Adipocyte (in vitro differentiated cells): ENCODE data around the gene CADPS2.

Experiments
- DNase-seq: peaks from one replicate; pipeline ENCODE4 v3.0.0-alpha.2; 2015; ENCODE audit warnings: low read depth
- H3K27me3 ChIP-seq: replicated peaks from 2 replicates; pipeline ENCODE4 v1.7.0; 2013; ENCODE audit warnings: mild to moderate bottlenecking, low read length, moderate library complexity; ENCODE audit not compliant: control insufficient read depth, insufficient read depth
- H3K36me3 ChIP-seq: 2 replicates; pipeline ENCODE4 v1.7.0; 2013; ENCODE audit warnings: low read length, mild to moderate bottlenecking, moderate library complexity; ENCODE audit not compliant: control insufficient read depth, insufficient read depth, severe bottlenecking
- H3K4me1 ChIP-seq: 2 replicates; pipeline ENCODE4 v1.7.0; 2013; ENCODE audit warnings: mild to moderate bottlenecking, low read length, moderate library complexity; ENCODE audit not compliant: control insufficient read depth, insufficient read depth
- H3K4me3 ChIP-seq: 2 replicates; pipeline ENCODE4 v1.7.0; 2013; ENCODE audit warnings: mild to moderate bottlenecking, low read length, moderate library complexity
- H3K9ac ChIP-seq: 2 replicates; pipeline ENCODE4 v1.7.0; 2013; ENCODE audit warnings: mild to moderate bottlenecking, low read length, moderate library complexity
- H3K9me3 ChIP-seq: 2 replicates; pipeline ENCODE4 v1.7.0; 2013; ENCODE audit warnings: mild to moderate bottlenecking, low read length, moderate library complexity; ENCODE audit not compliant: control insufficient read depth

CADPS2 gene

GRCh38 chr7:122743211-122743610 lies 143.0 kb downstream of the CADPS2 start:
- no peak overlapping the region for H3K4me3 ChIP-seq
- no peak for DNase-seq
- no peaks in the 10 kb centered on the region for H3K4me1 ChIP-seq
- no peaks in the 10 kb centered on the region for H3K9me3 ChIP-seq
- no peaks in the 10 kb centered on the region for H3K27me3 ChIP-seq
- H3K36me3 ChIP-seq, result no peaks in the 10 kb centered on the region
- H3K9ac ChIP-seq, result no peak overlapping the region

- no peak overlapping the region for H3K9ac ChIP-seq
- no peak overlapping the region for H3K4me3 ChIP-seq
- H3K9me3 ChIP-seq, result no peaks in the 10 kb centered on the region
- no peaks in the 10 kb centered on the region for H3K27me3 ChIP-seq
- no peaks in the 10 kb centered on the region for H3K4me1 ChIP-seq
- no peaks in the 10 kb centered on the region for H3K36me3 ChIP-seq
- DNase-seq, result no peak
These were observed 147.3 kb downstream of the CADPS2 start for GRCh38 chr7:122738947-122739346.

GRCh38 chr7:122736183-122736582 lies 150.1 kb downstream of the CADPS2 start:
- H3K9me3 ChIP-seq, result no peaks in the 10 kb centered on the region
- H3K36me3 ChIP-seq, result no peaks in the 10 kb centered on the region
- H3K27me3 ChIP-seq, result no peaks in the 10 kb centered on the region
- peaks cover under 1% of the 10 kb centered on the region for H3K4me1 ChIP-seq
- no peak overlapping the region for H3K9ac ChIP-seq
- H3K4me3 ChIP-seq, result no peak overlapping the region
- no peak for DNase-seq

GRCh38 chr7:122727759-122728158 lies 158.5 kb downstream of the CADPS2 start:
- Histone ChIP-seq H3K9ac (no peak overlapping the region), H3K36me3 (no peaks in the 10 kb centered on the region)
- DNase-seq, result no peak

GRCh38 chr7:122727354-122727753 lies 158.9 kb downstream of the CADPS2 start:
- Histone ChIP-seq H3K4me1 (peaks cover 7% of the 10 kb centered on the region), H3K36me3 (no peaks in the 10 kb centered on the region), H3K4me3 (no peak overlapping the region), H3K27me3 (no peaks in the 10 kb centered on the region), H3K9ac (no peak overlapping the region), H3K9me3 (no peaks in the 10 kb centered on the region)
- no peak for DNase-seq

More at GRCh38 chr7:122727759-122728158, 158.5 kb downstream of the CADPS2 start:
- Histone ChIP-seq H3K9me3 (no peaks in the 10 kb centered on the region), H3K4me3 (no peak overlapping the region), H3K27me3 (no peaks in the 10 kb centered on the region), H3K4me1 (peaks cover 7% of the 10 kb centered on the region)

- Histone ChIP-seq H3K4me1 (peaks cover 7% of the 10 kb centered on the region), H3K4me3 (no peak overlapping the region), H3K27me3 (no peaks in the 10 kb centered on the region), H3K9me3 (no peaks in the 10 kb centered on the region), H3K9ac (no peak overlapping the region), H3K36me3 (no peaks in the 10 kb centered on the region)
- DNase-seq, result no peak
These were observed 159.4 kb downstream of the CADPS2 start for GRCh38 chr7:122726881-122727280.

- H3K36me3 ChIP-seq, result no peaks in the 10 kb centered on the region
- no peak overlapping the region for H3K4me3 ChIP-seq
- H3K4me1 ChIP-seq, result no peaks in the 10 kb centered on the region
- no peaks in the 10 kb centered on the region for H3K27me3 ChIP-seq
- DNase-seq, result no peak
- no peak overlapping the region for H3K9ac ChIP-seq
- H3K9me3 ChIP-seq, result no peaks in the 10 kb centered on the region
These were observed 161.9 kb downstream of the CADPS2 start for GRCh38 chr7:122724366-122724765.

- Histone ChIP-seq H3K27me3 (no peaks in the 10 kb centered on the region), H3K4me3 (no peak overlapping the region), H3K9me3 (no peaks in the 10 kb centered on the region), H3K9ac (no peak overlapping the region), H3K4me1 (no peaks in the 10 kb centered on the region), H3K36me3 (no peaks in the 10 kb centered on the region)
- DNase-seq, result no peak
These were observed 167.2 kb downstream of the CADPS2 start for GRCh38 chr7:122719010-122719578.

- H3K9ac ChIP-seq, result no peak overlapping the region
- no peaks in the 10 kb centered on the region for H3K36me3 ChIP-seq
- H3K27me3 ChIP-seq, result no peaks in the 10 kb centered on the region
- no peaks in the 10 kb centered on the region for H3K9me3 ChIP-seq
- no peaks in the 10 kb centered on the region for H3K4me1 ChIP-seq
- no peak for DNase-seq
- H3K4me3 ChIP-seq, result no peak overlapping the region
These were observed 168.7 kb downstream of the CADPS2 start for GRCh38 chr7:122717356-122718089.

GRCh38 chr7:122715183-122715582 lies 171.1 kb downstream of the CADPS2 start:
- no peaks in the 10 kb centered on the region for H3K36me3 ChIP-seq
- no peaks in the 10 kb centered on the region for H3K27me3 ChIP-seq
- no peak overlapping the region for H3K4me3 ChIP-seq
- no peaks in the 10 kb centered on the region for H3K9me3 ChIP-seq
- H3K4me1 ChIP-seq, result no peaks in the 10 kb centered on the region
- DNase-seq, result no peak
- H3K9ac ChIP-seq, result no peak overlapping the region

- Histone ChIP-seq H3K4me1 (no peaks in the 10 kb centered on the region), H3K9me3 (no peaks in the 10 kb centered on the region), H3K27me3 (no peaks in the 10 kb centered on the region), H3K9ac (no peak overlapping the region), H3K4me3 (no peak overlapping the region), H3K36me3 (no peaks in the 10 kb centered on the region)
- DNase-seq, result no peak
These were observed 175.3 kb downstream of the CADPS2 start for GRCh38 chr7:122710916-122711315.
